Fibroblast of pulmonary artery (primary cell): ENCODE results near the gene C2.
A peak's percentile ranks its signal among the peaks of the same experiment; 100 is the strongest.

Experiments used
- DNase-seq: peaks from one replicate; pipeline ENCODE4 v3.0.0-alpha.2; 2010; ENCODE audit warnings: low read depth
- H3K4me3 ChIP-seq: replicated peaks from 2 replicates; pipeline ENCODE4 v1.5.1; 2011; ENCODE audit warnings: low read depth, mild to moderate bottlenecking, control low read depth, low read length, moderate library complexity
- CTCF ChIP-seq: IDR thresholded peaks from 2 replicates; pipeline ENCODE4 v1.5.1; 2011; ENCODE audit warnings: mild to moderate bottlenecking, control low read depth, low read length, inconsistent platforms; ENCODE audit errors: missing control alignments

The C2 gene

DNA sequence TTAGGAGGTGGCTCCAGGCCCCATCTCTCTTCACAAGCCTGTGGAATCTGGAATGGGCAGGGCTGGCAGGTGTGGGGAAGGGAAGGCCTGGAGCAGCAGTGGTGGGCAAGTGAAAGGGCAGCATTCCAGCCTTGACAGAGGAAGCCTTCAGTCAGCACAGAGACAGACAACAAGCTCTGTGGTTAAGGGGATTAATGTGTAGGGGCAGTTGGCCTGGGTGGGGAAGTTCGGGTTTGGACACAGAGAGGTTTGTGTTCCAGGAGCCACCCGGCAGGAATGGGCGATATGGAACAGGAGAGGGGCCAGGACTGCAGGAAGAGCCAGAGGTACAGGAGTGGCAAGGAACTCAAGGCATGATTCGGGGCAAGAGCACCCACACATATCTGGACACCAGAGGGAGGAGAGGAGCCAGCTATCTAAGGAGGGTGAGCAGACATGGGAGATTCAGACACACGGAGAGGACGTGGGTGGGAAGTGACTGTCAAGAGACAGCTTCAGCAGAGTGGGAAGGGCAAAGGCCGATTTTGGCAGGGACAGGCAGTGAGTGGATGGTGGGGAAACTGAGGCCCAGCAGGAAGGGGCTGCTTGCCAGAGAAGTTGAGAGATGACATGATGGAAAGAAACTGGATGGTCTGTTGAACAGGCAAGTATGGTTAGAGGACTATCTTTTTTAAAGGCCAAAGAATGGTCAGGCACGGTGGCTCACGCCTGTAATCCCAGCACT lies 46.2 kb upstream of the C2 start:
- no peak overlapping the region for H3K4me3 ChIP-seq
- no peak for DNase-seq
- no peak for TF ChIP-seq CTCF

DNA sequence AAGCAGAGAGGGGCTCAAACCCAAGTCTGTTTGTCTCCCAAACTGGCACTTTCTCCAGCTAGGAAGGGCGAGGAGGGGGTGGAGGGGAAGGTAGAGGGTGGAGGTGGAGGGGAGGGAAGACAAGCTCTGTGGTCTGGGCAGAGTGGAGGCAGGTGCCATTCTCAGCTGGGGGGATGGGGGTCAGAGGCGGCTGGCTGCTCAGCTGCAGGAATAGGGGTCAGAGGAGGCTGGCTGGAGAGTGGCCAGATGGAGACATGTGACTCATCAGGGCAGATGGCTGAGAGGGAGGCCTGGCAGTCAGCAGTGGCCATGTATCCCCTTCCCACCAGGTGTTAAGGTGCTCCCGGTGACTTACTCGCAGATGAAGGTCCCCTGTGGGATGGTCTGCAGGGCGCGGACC lies 45.2 kb upstream of the C2 start:
- TF ChIP-seq CTCF, result no peak
- peak; percentile 21 for DNase-seq
- no peak overlapping the region for H3K4me3 ChIP-seq

- no peak for TF ChIP-seq CTCF
- no peak for DNase-seq
- H3K4me3 ChIP-seq, result no peak overlapping the region
These were observed 43.8 kb upstream of the C2 start for GRCh38 chr6:31883676-31884075.

GRCh38 chr6:31884528-31885035 lies 42.9 kb upstream of the C2 start:
- DNase-seq, result no peak
- TF ChIP-seq CTCF, result no peak
- H3K4me3 ChIP-seq, result no peak overlapping the region

DNA sequence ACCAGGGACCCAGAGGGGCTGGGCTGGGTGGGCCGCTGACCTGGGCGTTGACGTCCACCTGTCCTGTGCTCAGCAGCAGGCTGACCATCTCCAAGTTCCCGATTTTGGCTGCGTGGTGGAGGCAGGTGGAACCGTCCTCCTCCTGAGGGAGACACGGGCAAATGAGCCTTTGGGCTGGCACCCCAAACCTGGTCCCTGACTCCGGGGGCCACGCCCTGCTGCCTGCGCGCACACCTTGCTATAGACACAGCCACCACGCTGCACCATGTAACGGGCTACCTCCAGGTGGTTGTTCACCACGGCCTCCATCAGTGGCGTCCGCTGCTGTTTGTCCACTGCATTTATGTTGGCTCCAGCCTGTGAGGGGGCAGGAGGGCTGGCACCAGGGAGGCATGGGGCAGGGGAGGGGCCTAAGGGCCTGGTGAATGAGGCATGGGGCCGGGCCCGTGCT lies 41.0 kb upstream of the C2 start:
- no peak for TF ChIP-seq CTCF
- DNase-seq, result no peak
- H3K4me3 ChIP-seq, result no peak overlapping the region

DNA sequence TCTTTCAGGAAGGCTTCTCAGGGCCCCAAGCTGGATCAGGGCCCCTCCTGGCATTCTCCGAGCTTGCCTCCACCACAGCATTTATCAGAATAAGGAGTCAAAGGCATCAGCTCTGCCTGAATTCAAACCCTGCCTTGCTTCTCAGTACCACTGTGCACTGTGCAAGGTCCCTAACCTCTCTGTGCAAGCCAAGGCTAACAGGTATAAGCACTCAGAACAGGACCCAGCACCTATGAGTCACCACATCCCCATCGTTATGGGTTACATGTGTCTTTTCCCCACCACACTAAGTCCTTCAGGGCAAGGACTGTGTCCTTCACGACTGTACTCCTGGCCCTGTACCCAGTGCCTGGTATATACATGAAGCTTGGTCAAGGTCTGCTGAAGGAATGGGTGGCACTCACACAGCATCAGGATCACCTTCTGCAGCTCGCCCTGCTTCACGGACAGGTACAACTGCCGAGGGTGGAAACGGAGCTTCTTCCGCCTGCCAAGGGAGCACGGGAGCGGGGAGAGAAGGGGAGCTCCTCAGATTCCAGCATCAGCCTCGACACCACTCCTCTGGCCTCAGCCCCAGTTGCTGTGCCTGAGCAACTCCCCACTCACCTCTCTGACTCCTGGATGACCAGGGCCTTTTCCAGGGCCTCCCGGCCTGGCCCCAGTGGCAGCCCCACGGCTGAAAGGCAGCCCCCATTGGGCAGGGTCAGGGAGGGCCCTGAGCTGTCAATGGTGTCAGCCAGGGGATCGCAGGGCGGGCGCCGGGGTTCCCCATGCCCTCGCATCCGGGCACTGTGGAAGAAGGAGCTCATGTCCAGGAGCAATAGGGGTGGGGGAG lies 40.1 kb upstream of the C2 start:
- no peak overlapping the region for H3K4me3 ChIP-seq
- TF ChIP-seq CTCF, result no peak
- no peak for DNase-seq
